ENCODE results near the gene SDHA. TPM values are rescaled to one million over a fixed set of nuclear protein-coding genes. Genes with fewer than 3 reads are reported as not detected.

SDHA gene
- total RNA-seq, result 199 and 220 TPM in 2 replicates

GRCh38 chr5:217494-218456 lies at the start of gene SDHA, which contains the start of gene CCDC127:
Gene SDHA, plus strand, starts transcription at chr5:218320. Its CDS starts 36 bp downstream, at chr5:218356.
Gene CCDC127, minus strand, starts transcription at chr5:218153. Its CDS starts 1,304 bp downstream, at chr5:216849.

GRCh38 chr5:191036-191948 lies 26.8 kb upstream of the SDHA start, which contains the start of gene LRRC14B:
Gene LRRC14B, plus strand, starts transcription at chr5:191495. Its CDS starts 44 bp downstream, at chr5:191539.

Other genes starting within 250 kb of the SDHA start
- not detected in 2 replicates for gene PLEKHG4B, start 126.2 kb upstream of the SDHA start, total RNA-seq
- gene LRRC14B, start 26.8 kb upstream of the SDHA start, total RNA-seq, result not detected in 2 replicates
- 4.5 and 5.8 TPM in 2 replicates for gene CCDC127, start 167 bp upstream of the SDHA start, total RNA-seq
- gene PDCD6, start 53.3 kb downstream of the SDHA start, total RNA-seq, result 129 and 138 TPM in 2 replicates
- gene AHRR, start 103.4 kb downstream of the SDHA start, total RNA-seq, result 2.4 and 12.3 TPM in 2 replicates
- 24.0 and 28.7 TPM in 2 replicates for gene EXOC3, start 224.9 kb downstream of the SDHA start, total RNA-seq